ENCODE measurements around the gene ECE1.
"Not testable (repeated sequence)": the region's sequence is repeated elsewhere in the genome, so short reads cannot be mapped to it uniquely, and the experiment has no call there.

Gene ECE1

GRCh38 chr1:21246905-21247642, 43.2 kb downstream of the ECE1 start:
- peak; percentile 23 for DNase-seq

- no peak for DNase-seq
Observed at GRCh38 chr1:21245688-21246229, 44.5 kb downstream of the ECE1 start.

GRCh38 chr1:21244986-21245687, 45.1 kb downstream of the ECE1 start:
- DNase-seq, result peak; percentile 17

GRCh38 chr1:21244154-21244553, 46.1 kb downstream of the ECE1 start:
- no peak for DNase-seq

GRCh38 chr1:21242846-21243245, 47.4 kb downstream of the ECE1 start:
- no peak for DNase-seq

GRCh38 chr1:21241771-21242581, 48.3 kb downstream of the ECE1 start:
- DNase-seq, result no peak

GRCh38 chr1:21240706-21241105, 49.6 kb downstream of the ECE1 start:
- DNase-seq, result no peak

- no peak for DNase-seq
Observed at GRCh38 chr1:21239221-21239620, 51.0 kb downstream of the ECE1 start.

GRCh38 chr1:21238141-21238800, 52.0 kb downstream of the ECE1 start:
- DNase-seq, result no peak

GRCh38 chr1:21237446-21238088, 52.7 kb downstream of the ECE1 start:
- no peak for DNase-seq

- no peak for DNase-seq
Observed at GRCh38 chr1:21236178-21236577, 54.1 kb downstream of the ECE1 start.

GRCh38 chr1:21234779-21235178, 55.5 kb downstream of the ECE1 start:
- no peak for DNase-seq

GRCh38 chr1:21233490-21233889, 56.8 kb downstream of the ECE1 start:
- DNase-seq, result no peak

- peak; percentile 68 for DNase-seq
Observed at GRCh38 chr1:21232044-21232443, 58.2 kb downstream of the ECE1 start.

GRCh38 chr1:21229246-21230000, 60.8 kb downstream of the ECE1 start:
- no peak for DNase-seq

- not testable (repeated sequence) for DNase-seq
Observed at GRCh38 chr1:21228224-21228623, 62.0 kb downstream of the ECE1 start.

- DNase-seq, result no peak
Observed at GRCh38 chr1:21225065-21225464, 65.2 kb downstream of the ECE1 start.

- no peak for DNase-seq
Observed at GRCh38 chr1:21220815-21221214, 69.4 kb downstream of the ECE1 start.

GRCh38 chr1:21219674-21220073, 70.6 kb downstream of the ECE1 start:
- no peak for DNase-seq

- DNase-seq, result peak; percentile 57
Observed at GRCh38 chr1:21217812-21218596, 72.3 kb downstream of the ECE1 start.
